Stimulated activated CD8-positive, alpha-beta memory T cell treated with anti-CD3 and anti-CD28 coated beads, Interleukin-7, amount 100 ng/mL, for 48 hours (primary cell): ENCODE data around the gene PTTG2.

ENCODE experiments used
- DNase-seq, 2 donors: peaks; one replicate each; pipeline ENCODE4 v3.0.0-alpha.2; 2020; ENCODE audit warnings: low read depth in 1 of 2; ENCODE audit errors: extremely low read depth in 1 of 2

Gene PTTG2

DNA sequence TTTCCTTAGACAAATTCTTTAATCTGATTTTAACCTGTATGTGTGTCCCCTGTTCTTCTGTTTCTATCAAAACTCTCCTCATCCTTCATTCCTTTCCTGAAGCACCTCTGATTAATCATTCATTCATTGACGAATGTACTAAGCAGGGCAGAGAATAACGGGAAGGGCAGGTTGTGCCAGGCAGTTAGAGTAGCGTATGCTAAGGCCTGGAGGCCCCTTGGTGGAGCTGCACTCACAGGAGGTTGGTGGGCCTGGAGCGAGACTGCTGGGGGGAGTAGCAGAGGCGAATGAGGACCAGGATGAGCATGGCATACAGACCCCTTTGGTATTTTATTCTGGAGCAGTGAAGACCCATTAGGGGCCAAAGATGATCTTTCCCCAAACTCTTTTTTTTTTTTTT is 22.5 kb downstream of the PTTG2 start:
- DNase-seq = no peak

DNA sequence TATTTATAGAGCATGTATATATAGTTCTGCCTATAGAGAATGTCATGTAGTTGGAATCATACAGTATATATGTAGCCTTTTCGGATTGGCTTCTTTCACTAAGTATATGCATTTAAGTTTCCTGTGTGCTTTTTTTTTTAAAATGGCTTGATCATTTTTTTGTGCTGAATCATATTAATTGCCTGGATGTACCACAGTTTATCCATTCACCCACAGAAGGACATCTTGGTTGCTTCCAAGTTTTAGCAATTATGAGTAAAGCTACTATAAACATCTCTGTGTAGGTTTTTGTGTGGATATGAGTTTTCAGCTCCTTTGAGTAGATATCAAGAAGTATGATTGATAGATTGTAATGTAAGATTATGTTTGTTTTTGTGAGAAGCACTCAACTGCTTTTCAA is 23.8 kb downstream of the PTTG2 start:
- no peak for DNase-seq

DNA sequence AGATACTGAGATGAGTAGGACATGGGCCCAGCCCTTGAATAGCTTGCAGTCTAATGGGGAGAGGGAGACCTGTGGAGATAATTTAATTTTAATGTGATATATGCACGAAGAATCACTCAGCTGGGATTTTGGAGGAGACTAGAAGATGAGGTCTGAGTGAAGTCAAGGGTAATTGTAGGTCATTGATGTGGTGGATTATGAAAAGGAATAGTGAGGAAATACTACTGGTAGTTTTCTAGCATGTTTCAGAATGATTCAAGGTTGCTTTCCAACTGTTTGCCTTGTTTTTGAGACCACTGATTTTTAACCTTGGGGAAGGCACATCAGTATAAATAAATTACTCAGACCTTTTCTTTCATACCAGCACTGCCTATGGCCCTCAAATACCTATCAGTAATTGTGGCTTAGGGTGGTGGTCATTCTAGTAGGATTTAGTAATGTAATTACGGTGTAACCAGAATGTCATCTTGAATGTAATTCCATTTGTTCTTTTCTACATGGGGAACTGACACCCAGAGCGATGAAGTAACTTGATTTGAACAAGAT is 25.6 kb downstream of the PTTG2 start:
- DNase-seq = no peak

DNA sequence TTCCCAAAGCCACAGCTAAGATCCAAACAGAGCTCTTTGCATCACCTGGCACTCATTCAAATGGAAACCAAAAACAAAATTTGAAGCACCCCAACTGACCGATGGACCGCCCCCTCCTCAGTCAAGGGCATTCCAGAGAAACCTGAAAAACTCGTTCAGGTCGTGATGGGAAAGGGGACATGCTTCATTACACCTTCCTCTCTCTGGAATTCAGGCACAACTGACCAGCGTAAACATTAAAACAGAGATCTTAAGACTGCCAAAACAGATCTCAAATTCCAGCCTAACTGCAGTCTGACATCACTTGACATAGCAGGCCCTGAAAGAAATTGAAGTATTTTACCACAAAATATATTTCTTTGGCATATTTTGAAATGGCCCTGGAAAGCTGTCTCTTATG is 28.5 kb downstream of the PTTG2 start:
- DNase-seq = no peak

DNA sequence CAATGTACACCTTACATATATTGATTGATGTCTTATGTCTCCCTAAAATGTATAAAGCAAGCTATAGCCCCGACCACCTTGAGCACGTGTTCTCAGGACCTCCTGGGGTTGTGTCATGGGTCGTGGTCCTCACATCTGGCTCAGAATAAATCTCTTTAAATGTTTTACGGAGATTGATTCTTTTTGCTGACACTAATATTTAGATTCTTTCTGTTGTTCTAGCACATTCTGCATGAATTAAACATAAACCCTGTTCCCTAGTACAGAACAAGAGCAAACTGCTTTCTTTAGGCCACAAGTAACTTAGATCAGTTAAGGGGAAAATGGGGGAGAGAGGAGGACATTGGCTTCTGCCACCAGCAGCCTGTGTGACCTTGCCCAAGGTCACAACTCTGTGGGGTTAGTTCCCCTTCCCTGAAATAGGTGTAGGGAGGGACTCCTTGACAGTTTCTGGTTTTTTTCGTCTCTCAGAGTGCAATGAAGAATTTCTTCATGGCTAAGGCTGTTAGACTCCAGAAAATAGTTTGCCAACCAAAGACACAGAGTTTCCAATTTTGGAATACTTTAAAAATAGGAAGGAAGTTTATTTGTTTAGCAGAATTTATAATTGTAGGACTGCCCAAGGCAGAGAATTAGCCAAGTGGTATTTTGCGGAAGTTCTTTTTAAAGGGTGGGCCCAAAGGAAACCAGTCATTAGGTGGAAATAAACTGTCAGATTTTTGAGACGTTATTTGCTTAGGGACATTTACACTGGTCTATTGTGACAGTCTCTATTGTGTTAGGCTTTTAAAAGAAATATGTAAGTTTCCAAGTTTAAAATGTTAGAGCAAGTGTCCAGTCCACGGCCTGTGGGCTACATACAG is 29.4 kb downstream of the PTTG2 start:
- no peak for DNase-seq

DNA sequence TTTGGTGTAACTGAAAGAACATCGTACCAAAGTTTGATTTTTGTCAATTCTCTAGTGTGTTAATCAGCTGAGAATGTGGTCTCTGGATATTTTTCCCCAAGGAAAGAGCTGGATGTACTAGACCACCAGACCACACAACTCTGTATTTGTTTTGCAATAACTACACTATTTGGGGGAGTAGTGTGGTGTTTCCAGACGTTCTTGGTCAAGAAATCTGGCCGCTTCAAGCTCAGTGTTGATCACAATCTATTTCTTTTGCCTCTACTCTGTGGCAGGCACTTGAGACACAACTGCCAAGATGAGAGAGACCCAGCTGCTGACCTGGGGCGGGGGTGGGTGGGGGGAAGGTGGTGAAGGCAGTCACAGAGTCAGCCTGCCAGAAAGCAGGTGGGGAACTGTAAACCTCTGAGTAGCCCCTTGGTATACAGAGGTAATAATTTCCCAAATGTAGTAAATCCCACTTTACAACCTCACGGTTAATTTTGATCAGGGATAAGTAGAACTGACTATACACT is 30.6 kb downstream of the PTTG2 start:
- no peak for DNase-seq

DNA sequence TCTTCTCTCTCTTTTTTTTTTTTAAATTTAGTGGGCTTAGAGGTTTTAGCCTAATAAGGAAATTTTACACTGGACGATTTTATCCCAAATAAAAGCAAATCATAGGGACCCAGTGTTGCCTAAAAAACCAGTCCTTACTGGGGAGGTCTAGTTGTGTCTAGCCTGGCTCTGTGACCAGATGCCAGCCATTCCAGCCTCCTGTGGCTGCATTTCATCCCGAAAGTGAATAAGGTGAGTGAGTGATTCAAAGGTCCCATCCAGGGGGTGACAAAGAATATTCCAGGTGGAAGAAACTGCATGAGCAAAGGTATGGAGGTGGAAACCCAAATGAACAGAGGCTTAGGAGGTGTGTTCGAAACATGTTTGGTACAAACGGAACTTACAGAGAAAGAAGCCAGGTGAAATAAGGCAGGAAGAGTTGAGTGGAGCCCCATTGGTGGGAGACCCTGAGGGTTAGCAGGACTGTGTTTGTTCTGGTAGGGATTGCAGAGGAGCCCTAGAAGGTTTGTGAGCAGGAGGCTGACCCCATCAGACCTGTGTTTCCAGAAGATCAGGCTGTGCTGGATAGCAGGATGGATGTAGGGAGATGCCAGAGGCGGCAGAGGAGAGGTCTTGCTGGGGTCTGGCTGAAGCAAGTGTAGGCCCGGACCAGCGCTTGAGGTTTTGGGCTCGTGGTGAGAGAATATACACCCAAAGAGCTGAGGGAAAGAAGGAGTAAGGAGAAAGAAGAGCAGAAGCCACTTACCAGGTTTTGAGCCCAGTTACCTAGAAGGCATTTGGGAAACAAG is 31.6 kb downstream of the PTTG2 start:
- DNase-seq = no peak

DNA sequence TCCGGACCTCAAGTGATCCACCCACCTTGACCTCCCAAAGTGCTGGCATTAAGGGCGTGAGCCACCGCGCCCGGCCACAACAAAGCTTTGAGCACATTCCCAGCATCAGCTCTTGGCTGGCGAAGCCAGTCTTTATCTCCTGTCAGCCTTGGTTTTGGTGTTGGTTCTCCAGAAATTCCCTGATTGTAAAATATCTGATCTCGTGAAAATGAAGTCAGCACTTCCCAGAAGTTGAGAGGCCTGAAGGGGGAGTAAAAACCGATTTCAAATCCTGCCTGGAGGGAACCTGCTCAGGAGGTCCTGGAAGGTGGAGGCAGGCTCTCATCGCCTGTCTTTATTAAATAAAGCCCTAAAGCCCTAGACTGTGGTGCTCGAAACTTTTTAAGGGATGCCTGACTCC is 33.6 kb downstream of the PTTG2 start:
- DNase-seq = no peak

DNA sequence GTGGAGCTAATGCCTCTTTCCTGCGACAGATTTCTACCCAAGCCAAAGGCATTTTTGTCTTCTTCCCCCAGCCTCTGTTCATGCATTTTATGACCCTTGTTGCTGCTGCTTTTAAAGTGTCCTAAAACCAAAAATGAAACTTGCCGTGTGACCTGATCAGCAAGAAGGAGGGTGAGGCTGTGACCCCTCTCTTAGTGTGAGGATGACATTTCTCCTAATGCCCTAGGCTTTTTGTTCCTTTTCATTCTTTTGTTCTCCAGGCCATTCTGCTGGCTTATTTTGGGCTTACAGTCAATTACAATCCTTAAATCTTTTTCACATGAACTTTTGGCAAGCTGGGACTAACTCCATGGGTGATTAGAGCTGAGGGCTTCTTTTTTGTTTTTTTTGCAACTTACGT is 34.4 kb downstream of the PTTG2 start:
- DNase-seq = no peak

DNA sequence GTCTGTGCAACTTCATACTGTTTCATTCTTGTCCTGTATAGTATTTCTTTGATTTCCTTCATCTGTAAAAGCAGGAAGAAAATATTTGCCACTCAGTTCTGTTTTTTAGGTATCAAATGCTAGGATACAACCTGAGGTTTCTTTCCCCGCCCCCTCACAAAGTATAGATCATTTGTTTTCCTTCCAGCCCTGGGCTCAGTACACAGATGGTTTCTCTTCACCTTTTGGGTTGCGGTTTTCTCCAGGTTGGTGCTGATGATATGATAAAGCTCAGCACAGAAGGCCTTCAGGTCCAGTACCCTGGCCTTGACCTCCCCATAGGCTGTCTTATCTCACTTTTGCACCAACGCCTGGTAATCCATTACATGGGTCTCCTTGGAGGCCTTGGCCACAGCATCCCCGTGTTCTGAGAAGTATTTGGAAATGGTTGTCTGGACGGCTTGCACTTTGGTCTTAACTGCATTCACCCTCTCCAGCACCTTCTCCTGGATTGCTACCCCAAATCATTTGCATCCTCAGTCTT is 35.2 kb downstream of the PTTG2 start:
- no peak for DNase-seq

DNA sequence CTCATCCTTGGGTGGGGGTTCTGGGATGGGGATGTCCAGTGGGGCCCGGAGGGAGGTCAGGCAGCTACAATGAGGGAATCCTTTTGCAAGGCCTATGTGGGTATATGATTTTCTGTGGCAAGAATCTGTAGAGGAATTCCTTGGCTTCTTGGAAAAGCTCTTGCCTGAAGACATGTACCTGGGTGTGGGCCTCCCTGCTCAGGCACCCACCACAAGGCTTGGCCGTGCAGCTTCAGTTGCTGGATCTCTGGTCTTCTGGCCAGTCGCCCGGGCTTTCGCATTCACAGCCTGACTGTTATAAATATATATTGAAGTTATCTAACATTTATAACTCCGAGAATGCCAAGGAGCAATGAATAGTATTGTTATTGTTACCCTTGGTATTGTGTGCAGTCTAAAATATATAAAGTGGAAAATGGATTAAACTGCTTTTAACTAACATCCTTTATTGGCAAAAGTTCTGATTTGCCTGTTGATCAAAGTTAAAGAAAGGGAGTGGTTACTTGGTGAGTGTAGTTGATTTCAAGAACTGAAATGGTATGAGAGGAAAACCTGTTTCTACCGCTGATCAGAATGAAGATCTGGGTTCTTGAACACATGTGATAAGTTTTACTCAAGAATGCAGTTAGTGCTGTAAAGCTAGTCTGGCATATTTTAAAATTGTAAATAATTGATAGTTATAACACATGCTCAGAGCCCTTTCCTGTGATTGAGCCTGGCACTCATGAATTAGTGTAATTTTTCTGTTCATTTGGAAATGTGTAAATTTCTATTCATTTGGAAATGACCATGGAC is 36.0 kb downstream of the PTTG2 start:
- DNase-seq = no peak

DNA sequence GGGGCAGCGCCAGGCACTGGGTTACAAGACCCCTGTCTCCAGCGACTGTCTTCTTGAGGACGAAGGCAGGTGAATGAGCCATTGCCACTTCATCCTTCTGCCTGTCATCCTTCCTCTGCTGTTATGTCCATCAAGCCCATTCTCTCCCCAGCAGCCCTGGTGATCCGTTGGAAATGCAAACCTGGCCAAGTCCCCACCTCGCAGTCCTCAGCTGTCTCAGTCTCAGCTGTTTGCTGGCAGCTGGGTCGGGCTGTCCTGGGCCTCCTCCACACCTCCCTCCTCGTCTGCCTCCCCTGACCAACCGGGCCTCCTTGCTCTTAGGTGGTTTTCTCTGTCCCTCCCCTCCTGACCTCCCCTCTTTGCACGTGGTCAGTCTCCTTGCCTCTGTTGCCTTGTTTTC is 38.0 kb downstream of the PTTG2 start:
- no peak for DNase-seq

DNA sequence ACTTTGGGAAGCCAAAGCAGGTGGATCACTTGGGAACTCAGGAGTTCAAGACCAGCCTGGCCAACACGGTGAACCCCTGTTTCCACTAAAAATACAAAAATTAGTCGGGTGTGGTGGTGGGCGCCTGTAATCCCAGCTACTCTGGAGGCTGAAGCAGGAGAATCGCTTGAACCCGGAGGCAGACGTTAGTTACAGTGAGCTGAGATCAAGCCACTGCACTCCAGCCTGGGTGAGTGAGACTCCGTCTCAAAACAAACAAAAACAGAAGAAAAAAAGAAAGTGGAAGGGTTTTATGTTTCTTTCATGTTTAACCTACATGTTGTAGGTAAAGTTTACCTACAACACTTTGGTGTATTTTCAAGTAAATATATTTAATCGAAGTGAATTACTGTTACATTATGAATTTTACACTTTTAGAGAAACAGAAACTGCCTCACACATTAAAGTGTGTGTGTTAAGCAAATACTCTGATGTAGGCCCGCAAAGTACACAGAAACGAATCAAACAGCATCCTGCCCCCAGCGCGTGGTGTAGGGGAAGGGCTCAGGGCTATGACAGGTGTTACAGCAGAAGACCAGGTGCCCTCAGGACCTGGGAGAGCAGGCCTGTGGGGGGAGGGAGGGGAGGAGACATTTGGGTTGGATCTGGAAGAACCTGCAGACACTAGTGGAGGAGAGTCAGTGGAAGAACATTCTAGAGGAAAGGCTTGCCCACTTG is 39.0 kb downstream of the PTTG2 start:
- DNase-seq = no peak

DNA sequence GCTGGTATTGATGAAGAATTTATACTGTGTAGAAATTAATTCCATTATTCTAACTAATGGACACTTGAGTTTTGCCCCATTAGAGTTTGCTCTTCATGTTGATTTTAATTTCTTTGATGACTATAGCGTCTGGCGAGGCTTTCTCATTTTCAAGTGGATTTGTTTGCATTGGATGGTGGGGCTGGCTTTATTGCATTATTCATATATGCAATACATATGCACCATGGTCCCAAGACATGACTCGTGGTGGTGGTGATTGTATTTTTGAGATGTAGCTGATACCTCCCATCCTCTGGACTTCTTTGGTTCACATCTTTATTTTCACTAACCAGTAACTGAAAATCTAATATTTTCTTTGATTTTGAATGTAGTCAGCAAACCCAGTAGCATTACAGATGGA is 39.8 kb downstream of the PTTG2 start:
- no peak for DNase-seq

DNA sequence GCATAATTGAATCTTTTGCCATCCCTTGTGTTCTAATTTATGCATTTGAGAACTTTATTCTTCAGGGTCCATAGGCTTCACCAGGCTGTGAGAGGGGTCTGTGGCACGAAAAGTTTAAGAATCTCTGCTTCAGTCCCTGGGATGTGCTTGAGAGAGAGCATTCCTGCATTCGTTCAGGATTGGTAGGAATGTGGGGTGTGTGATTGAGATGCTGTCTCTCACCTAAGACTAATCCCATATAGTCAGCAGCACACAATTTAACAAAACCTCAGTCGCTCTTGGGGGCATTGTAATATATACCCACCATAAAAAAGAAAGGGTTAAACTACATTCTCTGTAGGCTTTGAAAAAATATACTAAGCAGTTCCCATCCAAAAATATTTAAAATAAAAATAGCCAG is 41.7 kb downstream of the PTTG2 start:
- no peak for DNase-seq

DNA sequence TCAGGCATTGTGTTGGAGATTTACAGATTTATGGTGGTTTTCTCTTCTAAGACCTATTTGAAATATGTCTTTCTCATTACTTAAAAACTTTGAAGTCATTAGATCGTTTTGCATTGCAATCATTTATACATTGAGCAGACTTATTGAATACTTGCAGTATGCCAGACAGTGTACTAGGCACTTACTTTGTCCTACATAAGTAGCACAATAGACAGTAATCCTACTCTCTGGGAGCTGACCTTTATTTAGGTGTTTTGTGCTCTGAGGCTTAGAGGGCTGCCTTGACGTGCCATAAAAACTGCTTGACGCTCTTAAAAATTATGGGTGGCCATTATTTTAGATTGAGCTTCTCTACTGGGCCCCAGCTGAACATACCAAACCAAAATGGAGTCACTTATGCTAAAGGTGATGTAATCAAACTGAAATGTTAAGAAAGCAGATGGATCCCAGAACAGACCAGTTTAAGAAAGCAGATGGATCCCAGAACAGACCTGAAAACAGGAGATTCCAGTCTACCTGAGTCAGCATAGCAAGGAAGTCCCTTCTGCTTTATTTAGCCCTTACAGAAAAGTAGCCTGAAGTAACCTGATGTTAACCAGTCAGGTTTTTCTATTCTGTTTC is 42.4 kb downstream of the PTTG2 start:
- no peak for DNase-seq

DNA sequence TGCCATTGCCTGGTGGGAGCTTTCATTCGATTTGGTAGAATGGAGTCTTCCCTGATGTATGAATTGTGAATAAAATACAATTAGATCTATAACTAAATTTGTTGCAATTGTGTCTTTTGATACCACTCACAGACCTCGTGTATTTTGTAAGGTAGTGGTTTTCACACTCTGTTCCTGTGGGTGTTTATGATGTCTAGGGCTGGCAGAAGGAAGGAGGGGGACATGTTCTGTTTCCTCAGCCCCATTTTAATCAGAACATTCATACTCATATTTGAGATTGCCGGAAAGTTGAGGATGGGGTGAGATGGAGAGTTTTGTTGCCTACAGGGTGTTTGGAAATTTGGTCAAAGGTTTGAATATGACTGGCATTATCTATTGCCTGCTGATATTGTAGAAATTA is 42.9 kb downstream of the PTTG2 start:
- no peak for DNase-seq

DNA sequence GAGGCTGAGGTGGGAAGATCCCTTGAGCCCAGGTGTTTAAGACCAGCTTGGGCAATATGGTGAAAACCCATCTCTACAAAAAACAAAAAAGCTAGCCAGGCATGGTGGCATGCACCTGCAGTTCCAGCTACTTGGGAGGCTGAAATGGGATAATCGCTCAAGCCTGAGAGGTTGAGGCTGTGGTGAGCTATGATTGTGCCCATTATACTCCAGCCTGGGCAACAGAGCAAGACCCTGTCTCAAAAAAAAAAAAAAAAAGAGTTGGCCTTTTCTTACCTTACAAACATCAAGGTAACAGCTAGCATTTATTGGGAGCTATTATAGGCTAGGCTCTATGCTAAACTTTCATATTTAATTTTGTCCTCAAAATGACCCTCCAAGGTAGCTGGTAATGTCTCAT is 43.4 kb downstream of the PTTG2 start:
- DNase-seq = no peak

DNA sequence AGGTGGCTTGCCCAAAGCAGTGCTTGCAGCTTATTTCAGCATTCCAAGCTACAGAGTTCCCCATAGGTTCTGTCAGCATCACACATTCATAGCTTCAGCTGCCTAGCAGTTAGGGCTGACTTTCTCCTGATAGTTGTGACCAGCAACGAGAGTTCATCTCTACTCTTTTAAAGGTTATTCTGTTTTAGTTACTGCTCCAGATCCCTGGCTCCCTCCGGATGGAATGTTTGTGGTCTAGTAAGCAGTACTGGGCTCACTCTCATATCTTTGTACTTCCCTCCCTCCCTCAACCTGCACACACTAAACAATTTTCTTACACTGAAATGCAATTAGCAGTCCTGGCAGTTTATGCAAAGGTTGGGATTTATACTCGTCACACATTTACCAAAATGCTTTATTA is 43.9 kb downstream of the PTTG2 start:
- no peak for DNase-seq

DNA sequence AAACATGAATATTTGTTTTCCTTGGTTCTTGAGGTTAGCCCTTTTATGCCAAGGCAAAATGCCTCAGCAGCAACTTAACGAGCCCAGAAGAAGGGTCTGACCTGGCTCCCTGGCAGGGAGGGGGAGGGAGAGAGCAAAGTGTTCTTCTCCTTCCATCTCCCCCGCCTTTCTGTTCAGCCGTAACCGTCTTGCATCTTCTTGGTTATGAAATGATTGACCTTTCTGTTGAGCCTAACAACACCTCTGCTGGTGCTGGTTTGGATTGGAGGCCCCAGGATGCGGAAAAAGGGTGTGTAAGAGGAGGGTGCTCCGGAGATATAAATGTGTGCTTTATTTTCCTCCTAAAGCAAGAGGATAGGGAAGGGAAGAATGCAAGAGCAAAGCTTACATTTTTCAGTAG is 44.7 kb downstream of the PTTG2 start:
- no peak for DNase-seq
